Ishikawa (cell line): ENCODE data around the gene PHLDA3.

Experiments used
- CEBPB ChIP-seq: IDR thresholded peaks from 2 replicates; pipeline ENCODE4 v1.6.1; 2012
- CREB1 ChIP-seq: IDR thresholded peaks from 2 replicates; pipeline ENCODE4 v1.6.1; 2012; ENCODE audit warnings: low read depth
- EGR1 ChIP-seq: IDR thresholded peaks from 2 replicates; pipeline ENCODE4 v1.6.1; 2012
- EP300 ChIP-seq: IDR thresholded peaks from 2 replicates; pipeline ENCODE4 v1.6.1; 2012; ENCODE audit warnings: borderline replicate concordance
- FOXM1 ChIP-seq: IDR thresholded peaks from 2 replicates; pipeline ENCODE4 v1.6.1; 2012; ENCODE audit warnings: low read depth, borderline replicate concordance
- NFIC ChIP-seq: IDR thresholded peaks from 2 replicates; pipeline ENCODE4 v1.6.1; 2012
- RAD21 ChIP-seq: IDR thresholded peaks from 2 replicates; pipeline ENCODE4 v1.6.1; 2012; ENCODE audit warnings: low read depth
- TAF1 ChIP-seq: IDR thresholded peaks from 2 replicates; pipeline ENCODE4 v1.6.1; 2012; ENCODE audit warnings: low read depth, mild to moderate bottlenecking
- TCF12 ChIP-seq: IDR thresholded peaks from 2 replicates; pipeline ENCODE4 v1.6.1; 2012; ENCODE audit warnings: low read depth
- TEAD4 ChIP-seq: IDR thresholded peaks from 2 replicates; pipeline ENCODE4 v1.6.1; 2012
- USF1 ChIP-seq: IDR thresholded peaks from 2 replicates; pipeline ENCODE4 v1.6.1; 2012
- YY1 ChIP-seq: IDR thresholded peaks from 2 replicates; pipeline ENCODE4 v1.6.1; 2012; ENCODE audit warnings: low read depth
- ZBTB7A ChIP-seq: IDR thresholded peaks from 2 replicates; pipeline ENCODE4 v1.6.1; 2012; ENCODE audit warnings: low read depth
- TF ChIP-seq, protein P1 (sequence below): IDR thresholded peaks from 2 replicates; pipeline ENCODE4 v1.6.1; 2012; ENCODE audit warnings: low read depth, mild to moderate bottlenecking
- TF ChIP-seq, protein P2 (sequence below): IDR thresholded peaks from 2 replicates; pipeline ENCODE4 v1.6.1; 2012

The PHLDA3 gene

DNA sequence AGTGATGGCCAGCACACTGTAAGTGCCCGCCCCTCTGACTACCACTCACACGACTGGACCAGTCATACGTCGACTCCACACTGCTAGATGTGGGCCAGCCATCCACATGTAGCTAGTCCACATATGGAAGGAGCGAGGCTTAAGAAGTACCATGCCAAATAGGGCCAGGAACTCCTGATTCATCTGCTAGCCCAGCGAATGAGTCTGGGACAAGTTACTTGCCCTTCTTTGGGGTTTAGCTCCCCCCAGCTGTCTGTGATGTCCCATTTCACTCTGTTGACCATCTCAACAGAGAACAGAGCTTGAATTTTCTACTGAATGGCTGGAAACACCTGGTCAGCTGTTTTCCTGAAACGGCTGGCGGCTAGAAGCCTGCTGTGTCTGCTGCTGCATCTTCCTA lies 32.2 kb upstream of the PHLDA3 start:
- TF ChIP-seq FOXM1 = no peak
- no peak for TF ChIP-seq TCF12
- no peak for TF ChIP-seq NFIC
- TF ChIP-seq EGR1 = no peak
- no peak for TF ChIP-seq TEAD4
- TF ChIP-seq CEBPB = no peak
- TF ChIP-seq TAF1 = no peak
- TF ChIP-seq CREB1 = no peak
- TF ChIP-seq, protein P1, sequence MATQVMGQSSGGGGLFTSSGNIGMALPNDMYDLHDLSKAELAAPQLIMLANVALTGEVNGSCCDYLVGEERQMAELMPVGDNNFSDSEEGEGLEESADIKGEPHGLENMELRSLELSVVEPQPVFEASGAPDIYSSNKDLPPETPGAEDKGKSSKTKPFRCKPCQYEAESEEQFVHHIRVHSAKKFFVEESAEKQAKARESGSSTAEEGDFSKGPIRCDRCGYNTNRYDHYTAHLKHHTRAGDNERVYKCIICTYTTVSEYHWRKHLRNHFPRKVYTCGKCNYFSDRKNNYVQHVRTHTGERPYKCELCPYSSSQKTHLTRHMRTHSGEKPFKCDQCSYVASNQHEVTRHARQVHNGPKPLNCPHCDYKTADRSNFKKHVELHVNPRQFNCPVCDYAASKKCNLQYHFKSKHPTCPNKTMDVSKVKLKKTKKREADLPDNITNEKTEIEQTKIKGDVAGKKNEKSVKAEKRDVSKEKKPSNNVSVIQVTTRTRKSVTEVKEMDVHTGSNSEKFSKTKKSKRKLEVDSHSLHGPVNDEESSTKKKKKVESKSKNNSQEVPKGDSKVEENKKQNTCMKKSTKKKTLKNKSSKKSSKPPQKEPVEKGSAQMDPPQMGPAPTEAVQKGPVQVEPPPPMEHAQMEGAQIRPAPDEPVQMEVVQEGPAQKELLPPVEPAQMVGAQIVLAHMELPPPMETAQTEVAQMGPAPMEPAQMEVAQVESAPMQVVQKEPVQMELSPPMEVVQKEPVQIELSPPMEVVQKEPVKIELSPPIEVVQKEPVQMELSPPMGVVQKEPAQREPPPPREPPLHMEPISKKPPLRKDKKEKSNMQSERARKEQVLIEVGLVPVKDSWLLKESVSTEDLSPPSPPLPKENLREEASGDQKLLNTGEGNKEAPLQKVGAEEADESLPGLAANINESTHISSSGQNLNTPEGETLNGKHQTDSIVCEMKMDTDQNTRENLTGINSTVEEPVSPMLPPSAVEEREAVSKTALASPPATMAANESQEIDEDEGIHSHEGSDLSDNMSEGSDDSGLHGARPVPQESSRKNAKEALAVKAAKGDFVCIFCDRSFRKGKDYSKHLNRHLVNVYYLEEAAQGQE = no peak
- TF ChIP-seq USF1 = no peak

DNA sequence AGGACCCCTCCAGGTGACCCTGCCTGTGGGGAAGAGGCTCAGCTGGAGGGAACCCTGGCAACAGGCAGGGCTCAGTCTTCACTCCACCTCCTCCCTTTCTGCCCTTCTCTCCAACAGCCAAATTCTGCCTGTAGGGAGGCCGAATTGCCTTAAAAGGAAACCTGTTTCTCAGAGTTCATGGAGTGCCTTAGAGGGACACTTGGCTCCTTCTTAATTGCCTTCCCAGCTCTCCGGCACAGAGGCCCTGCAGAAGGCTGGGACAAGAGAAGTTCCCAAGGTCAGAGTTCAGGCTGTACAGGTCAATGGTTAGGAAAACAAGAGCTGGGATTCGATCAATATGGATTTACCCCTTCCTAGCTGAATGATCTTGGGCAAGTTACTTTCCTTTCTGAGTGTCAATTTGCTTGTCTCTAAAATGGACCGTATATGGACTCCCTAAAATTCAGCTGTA lies 31.7 kb upstream of the PHLDA3 start:
- TF ChIP-seq CREB1 = no peak
- TF ChIP-seq TCF12 = no peak
- TF ChIP-seq, protein P2, sequence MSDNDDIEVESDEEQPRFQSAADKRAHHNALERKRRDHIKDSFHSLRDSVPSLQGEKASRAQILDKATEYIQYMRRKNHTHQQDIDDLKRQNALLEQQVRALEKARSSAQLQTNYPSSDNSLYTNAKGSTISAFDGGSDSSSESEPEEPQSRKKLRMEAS = no peak
- TF ChIP-seq RAD21 = no peak
- no peak for TF ChIP-seq NFIC
- TF ChIP-seq USF1 = no peak
- no peak for TF ChIP-seq TAF1
- TF ChIP-seq, protein P1 = no peak
- no peak for TF ChIP-seq EP300
- TF ChIP-seq CEBPB = no peak
- TF ChIP-seq TEAD4 = no peak
- no peak for TF ChIP-seq FOXM1
- no peak for TF ChIP-seq YY1
- no peak for TF ChIP-seq ZBTB7A
- no peak for TF ChIP-seq EGR1

- TF ChIP-seq, protein P1 = no peak
- TF ChIP-seq YY1 (no peak), TEAD4 (no peak), TAF1 (no peak), EP300 (no peak), NFIC (no peak), CREB1 (no peak), FOXM1 (no peak), EGR1 (no peak), ZBTB7A (no peak), USF1 (no peak), RAD21 (no peak), TCF12 (no peak), CEBPB (no peak)
- TF ChIP-seq, protein P2 = no peak
Observed at GRCh38 chr1:201499795-201500669, 31.0 kb upstream of the PHLDA3 start.

GRCh38 chr1:201499191-201499590 lies 30.2 kb upstream of the PHLDA3 start:
- no peak for TF ChIP-seq NFIC
- TF ChIP-seq, protein P1 = no peak
- TF ChIP-seq USF1 = no peak
- no peak for TF ChIP-seq EGR1
- TF ChIP-seq FOXM1 = no peak
- TF ChIP-seq EP300 = no peak
- no peak for TF ChIP-seq YY1
- no peak for TF ChIP-seq TAF1
